Brain microvascular endothelial cell (primary cell): ENCODE measurements around the gene CELF5.
"Not testable (repeated sequence)": the region's sequence is repeated elsewhere in the genome, so short reads cannot be mapped to it uniquely, and the experiment has no call there.

Experiments
- DNase-seq: peaks from one replicate; pipeline ENCODE4 v3.0.0-alpha.2; 2020
- H3K27ac ChIP-seq: fragments of 250-450 bp; sonication (Bioruptor Pico); 2 replicates; pipeline ENCODE4 v1.5.1; 2020; ENCODE audit warnings: mild to moderate bottlenecking, moderate library complexity
- H3K27me3 ChIP-seq: fragments of 250-450 bp; sonication (Bioruptor Pico); replicated peaks from 2 replicates; pipeline ENCODE4 v1.5.1; 2020; ENCODE audit warnings: mild to moderate bottlenecking
- H3K36me3 ChIP-seq: fragments of 250-450 bp; sonication (Bioruptor Pico); replicated peaks from 2 replicates; pipeline ENCODE4 v1.5.1; 2020; ENCODE audit warnings: mild to moderate bottlenecking
- H3K4me3 ChIP-seq: 2 replicates; pipeline ENCODE4 v1.5.1; 2011; ENCODE audit warnings: low read depth, mild to moderate bottlenecking, control low read depth, low read length, moderate library complexity
- in situ Hi-C: cut with HindIII; loops from 2 replicates; pipeline ENCODE4 v1.10.0; 2017; ENCODE audit warnings: low sequenced_read_pairs, low pct_ligation_motif_present
- TF ChIP-seq, protein P1 (sequence below): IDR thresholded peaks from 2 replicates; pipeline ENCODE4 v1.5.1; 2011; ENCODE audit warnings: low read depth, mild to moderate bottlenecking, moderate library complexity, low read length, control low read depth, inconsistent platforms; ENCODE audit errors: missing control alignments

CELF5 gene

DNA sequence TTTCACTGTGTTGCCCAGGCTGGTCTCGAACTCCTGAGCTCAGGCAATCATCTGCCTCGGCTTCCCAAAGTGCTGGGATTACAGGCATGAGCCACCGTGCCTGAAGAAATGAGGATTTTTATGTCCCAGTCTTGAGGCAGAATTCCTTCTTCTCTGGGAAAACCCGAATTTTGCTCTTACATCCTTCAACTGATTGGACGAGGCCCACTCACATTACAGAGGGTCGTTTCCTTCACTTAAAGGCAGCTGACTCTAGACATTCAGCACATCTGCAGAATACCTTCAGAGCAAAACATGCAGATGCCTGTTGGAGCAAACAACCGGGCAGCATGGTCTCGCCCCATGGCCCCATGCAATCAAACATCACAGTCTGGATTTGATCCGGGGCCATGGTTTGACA is 105.6 kb downstream of the CELF5 start:
- in situ Hi-C loops: no loop called here
- Histone ChIP-seq H3K4me3 (no peak overlapping the region), H3K27ac (no peak overlapping the region), H3K36me3 (no peaks in the 10 kb centered on the region), H3K27me3 (no peaks in the 10 kb centered on the region)
- DNase-seq: no peak
- TF ChIP-seq, protein P1, sequence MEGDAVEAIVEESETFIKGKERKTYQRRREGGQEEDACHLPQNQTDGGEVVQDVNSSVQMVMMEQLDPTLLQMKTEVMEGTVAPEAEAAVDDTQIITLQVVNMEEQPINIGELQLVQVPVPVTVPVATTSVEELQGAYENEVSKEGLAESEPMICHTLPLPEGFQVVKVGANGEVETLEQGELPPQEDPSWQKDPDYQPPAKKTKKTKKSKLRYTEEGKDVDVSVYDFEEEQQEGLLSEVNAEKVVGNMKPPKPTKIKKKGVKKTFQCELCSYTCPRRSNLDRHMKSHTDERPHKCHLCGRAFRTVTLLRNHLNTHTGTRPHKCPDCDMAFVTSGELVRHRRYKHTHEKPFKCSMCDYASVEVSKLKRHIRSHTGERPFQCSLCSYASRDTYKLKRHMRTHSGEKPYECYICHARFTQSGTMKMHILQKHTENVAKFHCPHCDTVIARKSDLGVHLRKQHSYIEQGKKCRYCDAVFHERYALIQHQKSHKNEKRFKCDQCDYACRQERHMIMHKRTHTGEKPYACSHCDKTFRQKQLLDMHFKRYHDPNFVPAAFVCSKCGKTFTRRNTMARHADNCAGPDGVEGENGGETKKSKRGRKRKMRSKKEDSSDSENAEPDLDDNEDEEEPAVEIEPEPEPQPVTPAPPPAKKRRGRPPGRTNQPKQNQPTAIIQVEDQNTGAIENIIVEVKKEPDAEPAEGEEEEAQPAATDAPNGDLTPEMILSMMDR: no peak

- in situ Hi-C loops, H3K27ac ChIP-seq, H3K27me3 ChIP-seq, H3K36me3 ChIP-seq, H3K4me3 ChIP-seq, DNase-seq: not testable (repeated sequence)
Measured at GRCh38 chr19:3332232-3332631, 107.8 kb downstream of the CELF5 start.

- Histone ChIP-seq H3K27me3 (no peaks in the 10 kb centered on the region), H3K4me3 (no peak overlapping the region), H3K36me3 (no peaks in the 10 kb centered on the region), H3K27ac (no peak overlapping the region)
- DNase-seq: no peak
- in situ Hi-C loops: no loop called here
- TF ChIP-seq, protein P1: no peak
Measured at GRCh38 chr19:3333020-3333583, 108.6 kb downstream of the CELF5 start.

DNA sequence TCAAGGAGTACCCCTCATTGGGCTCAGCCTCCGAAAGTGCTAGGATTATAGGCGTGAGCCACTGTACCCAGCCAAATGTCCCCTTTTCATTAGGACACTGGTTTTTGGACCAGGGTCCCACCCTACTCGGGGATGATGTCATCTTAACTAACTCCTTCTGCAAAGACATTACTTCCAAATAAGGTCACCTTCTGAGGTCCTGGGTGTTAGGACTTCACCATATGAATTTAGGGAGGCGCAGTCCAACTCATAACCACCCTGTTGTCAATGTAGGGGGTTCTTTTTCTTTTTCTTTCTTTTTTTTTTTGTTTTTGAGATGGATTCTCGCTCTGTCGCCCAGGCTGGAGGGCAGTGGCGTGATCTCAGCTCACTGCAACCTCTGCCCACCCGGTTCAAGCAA is 109.2 kb downstream of the CELF5 start:
- Histone ChIP-seq H3K36me3 (no peaks in the 10 kb centered on the region), H3K27me3 (no peaks in the 10 kb centered on the region), H3K27ac (no peak overlapping the region), H3K4me3 (no peak overlapping the region)
- in situ Hi-C loops: no loop called here
- TF ChIP-seq, protein P1: no peak
- DNase-seq: no peak

DNA sequence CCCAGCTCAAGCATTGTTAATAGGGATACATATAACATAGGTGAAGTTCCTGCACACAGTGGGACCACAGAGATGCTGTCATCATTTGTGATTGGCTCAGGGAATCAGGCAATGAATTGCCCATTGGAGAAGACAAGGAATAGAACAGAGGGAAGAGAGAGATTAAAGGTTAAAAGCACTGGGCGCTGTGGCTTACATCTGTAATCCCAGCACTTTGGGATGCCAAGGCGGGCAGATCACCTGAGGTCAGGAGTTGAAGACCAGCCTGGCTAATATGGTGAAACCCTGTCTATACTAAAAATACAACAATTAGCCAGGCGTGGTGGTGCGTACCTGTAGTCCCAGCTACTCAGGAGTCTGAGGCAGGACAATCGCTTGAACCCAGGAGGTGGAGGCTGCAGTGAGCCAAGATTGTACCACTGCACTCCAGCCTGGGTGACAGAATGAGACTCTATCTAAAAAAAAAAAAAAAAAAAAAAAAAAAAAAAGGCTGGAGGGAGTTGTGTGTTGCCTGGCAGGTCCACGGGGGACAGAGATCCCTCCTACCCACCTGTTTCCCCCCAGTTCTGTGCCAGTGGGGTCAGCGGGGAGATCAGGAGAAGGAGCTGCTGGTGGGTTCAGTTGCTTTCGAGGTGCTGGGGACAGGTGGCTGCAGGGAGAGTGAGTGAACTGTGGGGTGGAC is 110.4 kb downstream of the CELF5 start:
- H3K36me3 ChIP-seq, in situ Hi-C loops, H3K4me3 ChIP-seq, DNase-seq, H3K27ac ChIP-seq, H3K27me3 ChIP-seq: not testable (repeated sequence)

DNA sequence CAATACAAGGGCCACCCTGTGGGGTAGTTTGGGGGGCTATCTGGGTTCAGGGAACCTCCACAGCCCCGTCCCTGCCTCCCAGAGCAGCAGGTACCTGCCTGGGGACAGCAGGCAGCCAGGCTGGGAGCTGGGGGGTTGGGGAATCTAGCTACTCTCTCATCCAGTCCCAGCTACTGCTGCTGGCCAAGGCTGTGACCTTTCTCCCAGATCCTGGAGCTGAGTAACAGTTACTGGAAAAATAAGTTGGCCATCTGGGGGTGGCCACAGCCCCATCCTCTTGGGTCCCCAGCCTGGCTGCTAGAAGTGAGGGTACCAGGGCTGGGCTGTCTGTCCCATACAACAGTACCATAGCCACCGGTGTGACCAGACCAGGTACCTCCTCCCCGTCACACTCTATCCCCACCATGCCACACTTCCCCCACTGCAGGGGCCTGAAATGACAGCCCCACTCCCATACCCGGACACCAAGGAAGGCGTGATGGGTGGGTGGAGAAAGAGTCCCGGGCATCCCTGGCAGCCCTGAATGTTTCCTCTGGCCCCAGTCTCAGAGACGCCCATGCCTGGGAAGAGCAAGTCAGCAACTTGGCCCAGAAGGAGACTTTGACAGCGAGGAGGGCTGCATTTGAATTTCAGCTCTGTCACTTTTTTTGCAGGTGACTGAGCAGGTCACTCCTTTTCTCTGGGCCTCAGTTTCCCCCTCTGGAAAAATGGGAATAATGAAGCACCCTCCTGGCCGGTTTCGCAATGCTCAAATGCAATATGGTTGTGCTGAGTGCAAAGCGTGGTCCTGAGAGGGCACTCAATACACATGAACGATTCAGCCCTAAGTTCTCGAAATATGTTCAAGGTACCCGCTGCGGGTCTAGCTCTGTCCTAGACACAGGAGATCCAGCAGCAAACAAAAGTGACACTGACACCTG is 111.2 kb downstream of the CELF5 start:
- H3K27ac ChIP-seq: no peak overlapping the region
- in situ Hi-C loops: no loop called here
- DNase-seq: no peak

More for the DNA sequence above, 111.2 kb downstream of the CELF5 start:
- Histone ChIP-seq H3K36me3 (no peaks in the 10 kb centered on the region), H3K27me3 (no peaks in the 10 kb centered on the region), H3K4me3 (no peak overlapping the region)
- TF ChIP-seq, protein P1: no peak
